CD8-positive, alpha-beta memory T cell (primary cell): ENCODE results near the gene MAP7D1. TPM values are rescaled to one million over a fixed set of nuclear protein-coding genes. Genes with fewer than 3 reads are reported as not detected.
"Not testable (repeated sequence)": the region's sequence is repeated elsewhere in the genome, so short reads cannot be mapped to it uniquely, and the experiment has no call there.

Experiments used
- CTCF ChIA-PET: fragments of 350-600 bp; sonication (Branson Sonifier 250); formaldehyde crosslinking; loops from one replicate; lab custom pipeline; 2021; ENCODE audit warnings: antibody characterized with exemption; lab: Charles Lee
- POLR2A ChIA-PET: fragments of 350-600 bp; sonication (Branson Sonifier 250); formaldehyde crosslinking; loops from one replicate; lab custom pipeline; 2021; ENCODE audit warnings: antibody characterized with exemption; lab: Charles Lee
- DNase-seq, 5 donors: peaks; one replicate each; pipeline versions ENCODE4 v3.0.0 to v3.0.0-alpha.2; 2020 to 2022; ENCODE audit warnings: mixed read lengths in 1 of 5
- H3K27ac ChIP-seq: one replicate; pipeline ENCODE4 v1.7.0; 2013; ENCODE audit warnings: low read depth, mild to moderate bottlenecking, low read length, moderate library complexity
- H3K27me3 ChIP-seq: 2 replicates; pipeline ENCODE4 v1.7.0; 2013; ENCODE audit warnings: low read length, mild to moderate bottlenecking; ENCODE audit not compliant: insufficient read depth, poor library complexity, severe bottlenecking
- H3K36me3 ChIP-seq: 2 replicates; pipeline ENCODE4 v1.7.0; 2013; ENCODE audit warnings: mild to moderate bottlenecking, low read length, moderate library complexity; ENCODE audit not compliant: insufficient read depth
- H3K4me1 ChIP-seq: 2 replicates; pipeline ENCODE4 v1.7.0; 2013; ENCODE audit warnings: mild to moderate bottlenecking, low read length, moderate library complexity; ENCODE audit not compliant: insufficient read depth
- H3K4me3 ChIP-seq: 2 replicates; pipeline ENCODE4 v1.7.0; 2013; ENCODE audit warnings: mild to moderate bottlenecking, low read length
- H3K9me3 ChIP-seq: 2 replicates; pipeline ENCODE4 v1.7.0; 2013; ENCODE audit warnings: mild to moderate bottlenecking, low read length
- H3K27ac Mint-ChIP-seq, 8 donors: one replicate each; pipeline ENCODE4 v1.8.0; 2020 to 2021; ENCODE audit warnings: mixed read lengths in 8 of 8, mild to moderate bottlenecking in 6 of 8, inconsistent platforms in 3 of 8, moderate library complexity in 3 of 8
- H3K27me3 Mint-ChIP-seq, 2 donors: one replicate each; pipeline ENCODE4 v1.8.0; 2020 to 2021; ENCODE audit warnings: mixed read lengths in 2 of 2, mild to moderate bottlenecking in 1 of 2, moderate library complexity in 1 of 2
- H3K36me3 Mint-ChIP-seq, 3 donors: one replicate each; pipeline ENCODE4 v1.8.0; 2020 to 2021; ENCODE audit warnings: mixed read lengths in 3 of 3, inconsistent platforms in 1 of 3, mild to moderate bottlenecking in 1 of 3
- H3K4me1 Mint-ChIP-seq, 3 donors: one replicate each; pipeline ENCODE4 v1.8.0; 2020 to 2021; ENCODE audit warnings: mixed read lengths in 3 of 3, inconsistent platforms in 1 of 3, mild to moderate bottlenecking in 1 of 3
- H3K4me3 Mint-ChIP-seq, 7 donors: one replicate each; pipeline ENCODE4 v1.8.0; 2020 to 2021; ENCODE audit warnings: mixed read lengths in 7 of 7, mild to moderate bottlenecking in 6 of 7, moderate library complexity in 4 of 7, inconsistent platforms in 2 of 7
- H3K9me3 Mint-ChIP-seq, 5 donors: one replicate each; pipeline ENCODE4 v1.8.0; 2020 to 2022; ENCODE audit warnings: mixed read lengths in 5 of 5, mild to moderate bottlenecking in 3 of 5, moderate library complexity in 2 of 5, inconsistent platforms in 1 of 5
- polyA plus RNA-seq: library from polyadenylated mRNA; unstranded; fragments of 300-500 nt; fragmentation: Illumina TruSeq; gene quantifications from one replicate; pipeline ENCODE4 v1.2.3, GENCODE V29; 2021
- total RNA-seq, 2 experiments: library from RNA; stranded (reverse); gene quantifications; one replicate each; pipeline ENCODE4 v1.2.3, GENCODE V29; 2021

MAP7D1 gene
- total and polyA plus RNA-seq, 3 experiments from 2014 or later, result 55.4 to 185 (median 183) TPM

DNA sequence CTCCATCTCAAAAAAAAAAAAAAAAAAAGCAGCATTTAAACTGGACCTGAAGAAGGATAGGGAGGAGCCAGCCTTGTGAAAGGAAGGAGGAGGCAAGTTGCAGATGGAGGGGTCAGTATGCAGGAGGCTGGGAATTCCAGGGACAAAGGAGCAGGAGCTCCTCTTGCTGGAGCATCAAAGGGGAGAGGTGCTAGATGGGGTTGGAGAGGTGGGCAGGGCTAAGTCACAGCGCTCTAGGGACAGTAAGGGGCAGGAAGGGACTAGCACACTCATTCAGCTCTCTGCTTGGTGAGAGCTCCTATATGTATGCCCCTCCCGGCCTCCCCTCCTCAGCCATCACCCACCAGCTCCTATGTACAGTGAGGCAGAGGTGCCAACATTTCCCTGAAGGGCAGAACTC is 26.8 kb downstream of the MAP7D1 start:
- no peak overlapping the region for H3K27ac ChIP-seq
- Mint-ChIP-seq H3K4me1 (peaks cover 5 to 12% (median 9%) of the 10 kb centered on the region in 3 donors), H3K9me3 (no peaks in the 10 kb centered on the region), H3K27me3 (peaks cover 0 to 1% of the 10 kb centered on the region in 2 donors), H3K27ac (peak overlapping the region in 5 of 8 donors; percentile 37 to 93 (median 46)), H3K4me3 (no peak overlapping the region), H3K36me3 (peaks cover 0 to 39% (median 6%) of the 10 kb centered on the region in 3 donors)
- CTCF ChIA-PET, result interaction anchor here (0.7 to 2.8 kb wide), 11 partner anchors 11 to 103 kb away, joined by 3 to 31 read pairs (median 4); partner anchors contain the start of gene TRAPPC3
- no peak for DNase-seq
- peaks cover 2% of the 10 kb centered on the region for H3K4me1 ChIP-seq
- no peaks in the 10 kb centered on the region for H3K9me3 ChIP-seq
- POLR2A ChIA-PET, result interaction anchor here (0.6 to 1.6 kb wide), 5 partner anchors 21 to 36 kb away, joined by 3 to 11 read pairs (median 5); partner anchors contain the start of gene MAP7D1
- peaks cover 18% of the 10 kb centered on the region for H3K36me3 ChIP-seq
- H3K4me3 ChIP-seq, result no peak overlapping the region
- no peaks in the 10 kb centered on the region for H3K27me3 ChIP-seq

- POLR2A ChIA-PET, result interaction anchor here (0.6 to 1.6 kb wide), 5 partner anchors 22 to 36 kb away, joined by 3 to 11 read pairs (median 5); partner anchors contain the start of gene MAP7D1
- Mint-ChIP-seq H3K27me3 (peaks cover 0 to 1% of the 10 kb centered on the region in 2 donors), H3K36me3 (peaks cover 0 to 36% (median 6%) of the 10 kb centered on the region in 3 donors), H3K9me3 (no peaks in the 10 kb centered on the region), H3K4me1 (peaks cover 10 to 17% (median 15%) of the 10 kb centered on the region in 3 donors), H3K27ac (peak overlapping the region in 5 of 8 donors; percentile 30 to 93 (median 48)), H3K4me3 (no peak overlapping the region)
- no peak overlapping the region for H3K27ac ChIP-seq
- H3K27me3 ChIP-seq, result no peaks in the 10 kb centered on the region
- DNase-seq, result no peak
- H3K36me3 ChIP-seq, result peaks cover 17% of the 10 kb centered on the region
- H3K9me3 ChIP-seq, result no peaks in the 10 kb centered on the region
- peaks cover 5% of the 10 kb centered on the region for H3K4me1 ChIP-seq
- CTCF ChIA-PET, result interaction anchor here (0.8 to 2.8 kb wide), 10 partner anchors 11 to 102 kb away, joined by 3 to 31 read pairs (median 4); partner anchors contain the start of gene TRAPPC3
- no peak overlapping the region for H3K4me3 ChIP-seq
Observed at GRCh38 chr1:36183309-36183856, 27.4 kb downstream of the MAP7D1 start.

DNA sequence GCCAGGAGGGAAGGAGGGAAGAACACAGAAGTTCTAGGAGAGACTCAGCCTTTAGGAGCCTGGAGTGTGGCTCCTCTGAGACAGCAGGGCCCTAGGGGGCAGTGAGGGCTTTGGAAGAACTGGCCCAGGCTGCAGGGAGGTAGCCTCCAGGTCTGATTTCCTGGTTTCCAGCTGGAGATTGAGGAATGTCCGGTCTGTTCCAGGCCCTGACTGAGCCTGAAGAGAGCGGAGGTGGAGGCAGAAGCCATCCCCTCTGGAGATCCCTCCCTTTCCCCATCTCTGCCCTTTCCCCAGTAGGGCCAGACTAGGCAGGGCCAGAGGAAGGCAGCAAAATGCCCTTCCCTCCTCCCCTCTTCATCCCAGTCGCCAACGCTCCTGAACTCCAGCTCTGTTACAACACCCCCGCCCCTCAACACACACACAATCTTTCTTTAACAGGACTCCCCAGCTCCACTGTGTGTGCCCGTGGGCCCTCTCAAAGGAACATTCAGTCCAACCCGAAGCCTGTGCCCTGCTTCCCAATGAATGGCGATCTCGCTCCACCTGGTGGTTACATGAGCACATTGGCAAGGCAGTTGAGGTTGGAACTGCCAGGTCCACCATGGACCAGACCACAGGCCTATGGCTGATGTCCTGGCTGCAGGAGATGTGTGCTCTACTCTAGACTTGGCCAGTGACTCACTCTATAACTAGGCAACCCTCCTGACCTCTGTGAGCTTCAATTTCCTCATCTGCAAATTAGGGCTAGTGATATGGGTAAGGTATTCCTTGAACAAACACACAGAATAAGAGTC is 32.0 kb downstream of the MAP7D1 start:
- no peaks in the 10 kb centered on the region for H3K9me3 ChIP-seq
- peak; percentile 67 to 89 (median 76) for DNase-seq
- H3K4me3 ChIP-seq, result no peak overlapping the region
- H3K4me1 ChIP-seq, result peaks cover 5% of the 10 kb centered on the region
- Mint-ChIP-seq H3K4me3 (no peak overlapping the region), H3K9me3 (no peaks in the 10 kb centered on the region), H3K27me3 (peaks cover 0 to 1% of the 10 kb centered on the region in 2 donors), H3K4me1 (peaks cover 8 to 15% (median 12%) of the 10 kb centered on the region in 3 donors), H3K36me3 (no peaks in the 10 kb centered on the region), H3K27ac (peak overlapping the region; percentile 0 to 94 (median 86))
- ChIA-PET CTCF (interaction anchor here (0.6 to 9.7 kb wide), 32 partner anchors 9 to 199 kb away, joined by 3 to 190 read pairs (median 5); partner anchors contain the start of genes MAP7D1, THRAP3 and TRAPPC3), POLR2A (interaction anchor here (1.0 to 2.0 kb wide), 4 partner anchors 32 to 98 kb away, joined by 4 to 22 read pairs (median 6); partner anchors contain the start of genes MAP7D1, THRAP3 and TRAPPC3)
- H3K36me3 ChIP-seq, result no peaks in the 10 kb centered on the region
- H3K27me3 ChIP-seq, result no peaks in the 10 kb centered on the region
- H3K27ac ChIP-seq, result no peak overlapping the region

- POLR2A ChIA-PET, H3K36me3 ChIP-seq, H3K4me3 ChIP-seq, H3K27ac Mint-ChIP-seq, H3K36me3 Mint-ChIP-seq, H3K9me3 ChIP-seq, DNase-seq, H3K9me3 Mint-ChIP-seq, H3K27me3 Mint-ChIP-seq, H3K4me1 Mint-ChIP-seq, H3K4me1 ChIP-seq, H3K27ac ChIP-seq, H3K4me3 Mint-ChIP-seq, H3K27me3 ChIP-seq: not testable (repeated sequence)
- CTCF ChIA-PET, result interaction anchor here (1.0 kb wide), 1 partner anchor 48 kb away, joined by 4 read pairs; the partner anchor contains the start of gene TRAPPC3
Observed at GRCh38 chr1:36196805-36197204, 40.8 kb downstream of the MAP7D1 start.

DNA sequence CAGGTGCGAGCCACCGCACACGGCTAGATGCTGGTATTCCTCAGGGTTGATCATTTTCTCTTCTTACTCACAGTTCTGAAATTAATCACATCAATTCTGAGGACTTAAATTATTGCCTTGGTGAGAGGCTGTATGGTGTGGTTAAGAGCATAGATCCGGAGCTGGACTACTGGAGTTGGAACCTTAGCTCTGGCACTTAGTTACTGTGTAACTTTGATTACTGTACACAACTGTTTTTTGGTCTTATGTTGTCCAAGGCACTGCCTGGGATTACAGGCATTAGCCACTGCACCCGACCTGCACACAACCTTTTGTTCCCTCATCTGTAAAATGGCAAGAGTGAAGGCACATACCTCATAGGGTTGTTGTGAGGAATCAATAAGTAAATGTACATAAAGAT is 42.7 kb downstream of the MAP7D1 start:
- Histone ChIP-seq H3K36me3 (no peaks in the 10 kb centered on the region), H3K27me3 (no peaks in the 10 kb centered on the region), H3K27ac (no peak overlapping the region), H3K9me3 (no peaks in the 10 kb centered on the region), H3K4me1 (no peaks in the 10 kb centered on the region), H3K4me3 (no peak overlapping the region)
- no peak overlapping the region for H3K4me3 Mint-ChIP-seq
- CTCF ChIA-PET, result no interaction called here
- DNase-seq, result no peak
- H3K9me3 Mint-ChIP-seq, result no peaks in the 10 kb centered on the region
- no peaks in the 10 kb centered on the region for H3K36me3 Mint-ChIP-seq
- H3K27ac Mint-ChIP-seq, result no peak overlapping the region
- POLR2A ChIA-PET, result no interaction called here
- H3K4me1 Mint-ChIP-seq, result no peaks in the 10 kb centered on the region
- peaks cover 0 to 7% of the 10 kb centered on the region in 2 donors for H3K27me3 Mint-ChIP-seq

- Mint-ChIP-seq H3K36me3 (no peaks in the 10 kb centered on the region), H3K9me3 (no peaks in the 10 kb centered on the region), H3K4me3 (no peak overlapping the region), H3K4me1 (no peaks in the 10 kb centered on the region), H3K27ac (peak overlapping the region in 1 of 8 donors; percentile 44), H3K27me3 (peaks cover 0 to 7% of the 10 kb centered on the region in 2 donors)
- CTCF ChIA-PET, result interaction anchor here (0.8 kb wide), 1 partner anchor 11 kb away, joined by 4 read pairs; no protein-coding TSS in a partner anchor
- no peak overlapping the region for H3K4me3 ChIP-seq
- H3K4me1 ChIP-seq, result no peaks in the 10 kb centered on the region
- DNase-seq, result no peak
- no peaks in the 10 kb centered on the region for H3K27me3 ChIP-seq
- no peaks in the 10 kb centered on the region for H3K9me3 ChIP-seq
- no peaks in the 10 kb centered on the region for H3K36me3 ChIP-seq
- POLR2A ChIA-PET, result no interaction called here
- H3K27ac ChIP-seq, result no peak overlapping the region
Observed at GRCh38 chr1:36199934-36200741, 44.2 kb downstream of the MAP7D1 start.

- no peaks in the 10 kb centered on the region for H3K9me3 ChIP-seq
- no peak overlapping the region for H3K4me3 ChIP-seq
- DNase-seq, result no peak
- ChIA-PET CTCF (no interaction called here), POLR2A (no interaction called here)
- no peak overlapping the region for H3K4me3 Mint-ChIP-seq
- no peaks in the 10 kb centered on the region for H3K4me1 Mint-ChIP-seq
- no peaks in the 10 kb centered on the region for H3K9me3 Mint-ChIP-seq
- no peaks in the 10 kb centered on the region for H3K4me1 ChIP-seq
- H3K27ac ChIP-seq, result no peak overlapping the region
- no peak overlapping the region for H3K27ac Mint-ChIP-seq
- H3K36me3 Mint-ChIP-seq, result no peaks in the 10 kb centered on the region
- H3K36me3 ChIP-seq, result no peaks in the 10 kb centered on the region
- H3K27me3 Mint-ChIP-seq, result peaks cover 0 to 7% of the 10 kb centered on the region in 2 donors
- H3K27me3 ChIP-seq, result no peaks in the 10 kb centered on the region
Observed at GRCh38 chr1:36203027-36203553, 47.1 kb downstream of the MAP7D1 start.
